T-helper 2 cell treated with Interferon-gamma antibody and Interleukin-4, amounts not matched to agents 100 ng/mL and 5 ng/mL, for 36 hours (primary cell): ENCODE data around the gene LGALS7B. TPM values are rescaled to one million over a fixed set of nuclear protein-coding genes. Genes with fewer than 3 reads are reported as not detected.

Experiments used
- total RNA-seq: library from RNA; stranded (reverse); gene quantifications from 2 replicates; pipeline ENCODE4 v1.2.3, GENCODE V29; 2022

The LGALS7B gene
- total RNA-seq, 1 donor from 2014 or later, result not detected

Other genes with a start within 250 kb of the LGALS7B start
- 283 and 284 TPM in 2 replicates for gene MAP4K1, start 171.2 kb upstream of the LGALS7B start, total RNA-seq
- 350 and 352 TPM in 2 replicates for gene EIF3K, start 170.0 kb upstream of the LGALS7B start, total RNA-seq
- gene ACTN4, start 141.6 kb upstream of the LGALS7B start, total RNA-seq, result 425 TPM in 2 replicates
- gene CAPN12, start 44.7 kb upstream of the LGALS7B start, total RNA-seq, result 4.4 and 5.3 TPM in 2 replicates
- gene LGALS7, start 15.7 kb upstream of the LGALS7B start, total RNA-seq, result not detected in 2 replicates
- gene LGALS4, start 23.7 kb downstream of the LGALS7B start, total RNA-seq, result 1.7 and 2.0 TPM in 2 replicates
- 146 and 160 TPM in 2 replicates for gene ECH1, start 42.6 kb downstream of the LGALS7B start, total RNA-seq
- gene HNRNPL, start 60.8 kb downstream of the LGALS7B start, total RNA-seq, result 572 and 574 TPM in 2 replicates
- 59.5 and 65.6 TPM in 2 replicates for gene RINL, start 89.1 kb downstream of the LGALS7B start, total RNA-seq
- 42.2 and 42.5 TPM in 2 replicates for gene SIRT2, start 110.4 kb downstream of the LGALS7B start, total RNA-seq
- gene NFKBIB, start 110.8 kb downstream of the LGALS7B start, total RNA-seq, result 42.1 and 42.2 TPM in 2 replicates
- 1.6 TPM in 2 replicates for gene CCER2, start 123.0 kb downstream of the LGALS7B start, total RNA-seq
- 43.2 and 55.3 TPM in 2 replicates for gene SARS2, start 141.6 kb downstream of the LGALS7B start, total RNA-seq
- 68.3 and 69.9 TPM in 2 replicates for gene MRPS12, start 141.7 kb downstream of the LGALS7B start, total RNA-seq
- gene FBXO17, start 186.5 kb downstream of the LGALS7B start, total RNA-seq, result not detected in 2 replicates
- gene FBXO27, start 243.3 kb downstream of the LGALS7B start, total RNA-seq, result 0.27 and 0.61 TPM in 2 replicates